ENCODE measurements around the gene CDIP1.

CDIP1 gene

DNA sequence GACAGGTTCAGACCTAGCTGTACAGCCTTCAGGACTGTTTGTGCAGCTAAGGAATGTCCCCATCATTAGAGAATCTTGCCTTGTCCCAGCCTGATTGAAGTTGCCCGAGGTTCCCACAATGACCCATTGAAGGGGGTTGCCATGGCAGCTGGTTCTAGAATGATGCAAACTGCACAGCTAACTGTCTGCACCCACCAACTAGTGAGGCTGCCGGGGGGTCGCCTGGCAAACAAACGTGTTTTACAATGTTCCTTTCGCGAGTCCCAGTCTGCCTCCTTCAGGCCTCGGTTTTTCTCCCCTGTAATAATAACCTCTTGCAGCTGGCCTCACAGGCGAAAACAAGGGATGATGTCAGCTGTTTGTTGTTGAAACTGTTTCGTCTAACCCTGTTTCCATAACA is 23.0 kb upstream of the CDIP1 start:
- H3K4me2 ChIP-seq (ENCODE audit: low read length), result no peak overlapping the region
- no peaks in the 10 kb centered on the region for H3K4me1 ChIP-seq (ENCODE audit: control insufficient read depth, low read length)
- H3K4me3 ChIP-seq (ENCODE audit: low read length), result no peak overlapping the region
- no peaks in the 10 kb centered on the region for H3K36me3 ChIP-seq (ENCODE audit: control insufficient read depth, low read length)
- peaks cover 3% of the 10 kb centered on the region; the same call in 1 of the 2 replicates for H3K27me3 ChIP-seq (ENCODE audit: control insufficient read depth, low read length)
- TF ChIP-seq, protein P1, sequence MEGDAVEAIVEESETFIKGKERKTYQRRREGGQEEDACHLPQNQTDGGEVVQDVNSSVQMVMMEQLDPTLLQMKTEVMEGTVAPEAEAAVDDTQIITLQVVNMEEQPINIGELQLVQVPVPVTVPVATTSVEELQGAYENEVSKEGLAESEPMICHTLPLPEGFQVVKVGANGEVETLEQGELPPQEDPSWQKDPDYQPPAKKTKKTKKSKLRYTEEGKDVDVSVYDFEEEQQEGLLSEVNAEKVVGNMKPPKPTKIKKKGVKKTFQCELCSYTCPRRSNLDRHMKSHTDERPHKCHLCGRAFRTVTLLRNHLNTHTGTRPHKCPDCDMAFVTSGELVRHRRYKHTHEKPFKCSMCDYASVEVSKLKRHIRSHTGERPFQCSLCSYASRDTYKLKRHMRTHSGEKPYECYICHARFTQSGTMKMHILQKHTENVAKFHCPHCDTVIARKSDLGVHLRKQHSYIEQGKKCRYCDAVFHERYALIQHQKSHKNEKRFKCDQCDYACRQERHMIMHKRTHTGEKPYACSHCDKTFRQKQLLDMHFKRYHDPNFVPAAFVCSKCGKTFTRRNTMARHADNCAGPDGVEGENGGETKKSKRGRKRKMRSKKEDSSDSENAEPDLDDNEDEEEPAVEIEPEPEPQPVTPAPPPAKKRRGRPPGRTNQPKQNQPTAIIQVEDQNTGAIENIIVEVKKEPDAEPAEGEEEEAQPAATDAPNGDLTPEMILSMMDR (IDR thresholded peaks at IDR 0.05; ENCODE audit: low read depth, low read length, poor library complexity, severe bottlenecking), result no peak
- TF ChIP-seq EZH2phosphoT487 (IDR thresholded peaks at IDR 0.05; ENCODE audit: borderline replicate concordance, low read length), result no peak
- no peaks in the 10 kb centered on the region for H3K9me3 ChIP-seq (ENCODE audit: control insufficient read depth, insufficient read depth, low read length)
- no peaks in the 10 kb centered on the region for H3K9me2 ChIP-seq (replicated peaks; ENCODE audit: control insufficient read depth, low read length)
- no peak overlapping the region for H3K27ac ChIP-seq (ENCODE audit: low read depth, low read length)
- H3K79me2 ChIP-seq (ENCODE audit: control insufficient read depth, low read length), result no peaks in the 10 kb centered on the region
- H4K20me1 ChIP-seq (ENCODE audit: control insufficient read depth, insufficient read depth, low read depth, low read length), result no peaks in the 10 kb centered on the region
- no peaks in the 10 kb centered on the region for H3F3A ChIP-seq (ENCODE audit: control insufficient read depth, insufficient read depth)

DNA sequence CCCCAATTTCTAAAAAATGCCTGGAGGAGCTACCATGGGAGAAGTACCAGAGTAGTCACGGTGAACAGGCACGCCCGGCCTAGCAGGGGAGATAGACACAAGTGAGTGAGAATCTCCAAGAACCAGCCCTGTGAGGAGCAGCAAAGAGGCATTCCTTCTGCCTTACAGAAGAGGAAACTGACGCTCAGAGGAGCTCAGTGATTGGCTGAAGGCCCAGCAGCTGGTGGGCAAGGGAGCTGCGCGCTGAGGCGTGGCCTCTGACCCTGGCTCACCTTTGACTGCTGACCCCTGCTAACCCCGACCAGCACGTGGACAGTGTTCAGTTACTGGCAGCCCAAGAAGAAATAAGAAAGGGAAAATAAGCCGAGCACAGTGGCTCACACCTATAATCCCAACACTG is 19.4 kb upstream of the CDIP1 start:
- peaks cover 3% of the 10 kb centered on the region; the same call in 1 of the 2 replicates for H3K27me3 ChIP-seq (ENCODE audit: control insufficient read depth, low read length)
- H3K4me3 ChIP-seq (ENCODE audit: low read length), result no peak overlapping the region
- no peaks in the 10 kb centered on the region for H3K9me3 ChIP-seq (ENCODE audit: control insufficient read depth, insufficient read depth, low read length)
- H3K36me3 ChIP-seq (ENCODE audit: control insufficient read depth, low read length), result no peaks in the 10 kb centered on the region
- no peaks in the 10 kb centered on the region for H3K4me1 ChIP-seq (ENCODE audit: control insufficient read depth, low read length)
- no peak overlapping the region for H3K4me2 ChIP-seq (ENCODE audit: low read length)
- no peaks in the 10 kb centered on the region for H3K9me2 ChIP-seq (replicated peaks; ENCODE audit: control insufficient read depth, low read length)
- TF ChIP-seq EZH2phosphoT487 (IDR thresholded peaks at IDR 0.05; ENCODE audit: borderline replicate concordance, low read length), result no peak
- TF ChIP-seq, protein P1 (IDR thresholded peaks at IDR 0.05; ENCODE audit: low read depth, low read length, poor library complexity, severe bottlenecking), result no peak
- H3K79me2 ChIP-seq (ENCODE audit: control insufficient read depth, low read length), result no peaks in the 10 kb centered on the region
- H3F3A ChIP-seq (ENCODE audit: control insufficient read depth, insufficient read depth), result no peaks in the 10 kb centered on the region
- no peak overlapping the region for H3K27ac ChIP-seq (ENCODE audit: low read depth, low read length)
- no peaks in the 10 kb centered on the region for H4K20me1 ChIP-seq (ENCODE audit: control insufficient read depth, insufficient read depth, low read depth, low read length)

GRCh38 chr16:4556580-4556979 is 18.0 kb upstream of the CDIP1 start:
- Histone ChIP-seq H3K4me2 (ENCODE audit: low read length) (no peak overlapping the region), H3K9me2 (replicated peaks; ENCODE audit: control insufficient read depth, low read length) (no peaks in the 10 kb centered on the region), H4K20me1 (ENCODE audit: control insufficient read depth, insufficient read depth, low read depth, low read length) (no peaks in the 10 kb centered on the region), H3F3A (ENCODE audit: control insufficient read depth, insufficient read depth) (no peaks in the 10 kb centered on the region), H3K4me1 (ENCODE audit: control insufficient read depth, low read length) (no peaks in the 10 kb centered on the region), H3K27me3 (ENCODE audit: control insufficient read depth, low read length) (peaks cover under 1% of the 10 kb centered on the region; the same call in 1 of the 2 replicates), H3K79me2 (ENCODE audit: control insufficient read depth, low read length) (no peaks in the 10 kb centered on the region), H3K36me3 (ENCODE audit: control insufficient read depth, low read length) (no peaks in the 10 kb centered on the region), H3K4me3 (ENCODE audit: low read length) (no peak overlapping the region), H3K9me3 (ENCODE audit: control insufficient read depth, insufficient read depth, low read length) (no peaks in the 10 kb centered on the region), H3K27ac (ENCODE audit: low read depth, low read length) (no peak overlapping the region)
- TF ChIP-seq, protein P1 (IDR thresholded peaks at IDR 0.05; ENCODE audit: low read depth, low read length, poor library complexity, severe bottlenecking), result no peak
- no peak for TF ChIP-seq EZH2phosphoT487 (IDR thresholded peaks at IDR 0.05; ENCODE audit: borderline replicate concordance, low read length)

All from DOHH2 (cell line).